CD14-positive monocyte (primary cell): ENCODE data around the gene SPSB4. TPM values are rescaled to one million over a fixed set of nuclear protein-coding genes. Genes with fewer than 3 reads are reported as not detected.

ENCODE experiments used
- DNase-seq, 3 donors: peaks; one replicate each; pipeline ENCODE4 v3.0.0-alpha.2; 2011 to 2022
- H2AFZ ChIP-seq: 2 replicates; pipeline ENCODE4 v1.6.0; 2012; ENCODE audit warnings: mild to moderate bottlenecking, low read depth, low read length, inconsistent platforms; ENCODE audit not compliant: insufficient read depth, poor library complexity, severe bottlenecking
- H3K27ac ChIP-seq, 2 donors: 1 replicate in 1 of 2; 2 replicates in 1 of 2; pipeline ENCODE4 v1.5.1; 2012 to 2013; ENCODE audit warnings: low read length in 2 of 2, control low read depth in 1 of 2, inconsistent platforms in 1 of 2, low read depth in 1 of 2, mild to moderate bottlenecking in 1 of 2
- H3K27me3 ChIP-seq, 2 donors: one replicate each; pipeline versions ENCODE4 v1.6.0 to v1.6.1; 2011 to 2013; ENCODE audit warnings: low read length in 2 of 2; ENCODE audit not compliant: control insufficient read depth in 2 of 2, insufficient read depth in 2 of 2
- H3K36me3 ChIP-seq, 2 donors: replicated peaks in 1 of 2; 1 replicate in 1 of 2; 2 replicates in 1 of 2; pipeline versions ENCODE4 v1.5.1 to v1.6.1; 2012 to 2013; ENCODE audit warnings: low read length in 2 of 2, control low read depth in 1 of 2, inconsistent platforms in 1 of 2, mild to moderate bottlenecking in 1 of 2; ENCODE audit not compliant: insufficient read depth in 2 of 2, control insufficient read depth in 1 of 2
- H3K4me1 ChIP-seq, 2 donors: 1 replicate in 1 of 2; 2 replicates in 1 of 2; pipeline versions ENCODE4 v1.5.1 to v1.6.1; 2012 to 2013; ENCODE audit warnings: low read length in 2 of 2, control low read depth in 1 of 2, inconsistent platforms in 1 of 2, mild to moderate bottlenecking in 1 of 2, moderate library complexity in 1 of 2; ENCODE audit not compliant: insufficient read depth in 2 of 2, control insufficient read depth in 1 of 2
- H3K4me2 ChIP-seq: replicated peaks from 2 replicates; pipeline ENCODE3; 2012; ENCODE audit warnings: low read length, moderate library complexity, mild to moderate bottlenecking; ENCODE audit not compliant: poor library complexity, severe bottlenecking; ENCODE audit errors: extremely low read depth
- H3K4me3 ChIP-seq, 3 experiments: fragments of 200-600 bp in 1 of 3; sonication (generic) in 1 of 3; replicated peaks in 1 of 3; 1 replicate in 2 of 3; 2 replicates in 1 of 3; pipeline ENCODE4 v1.5.1; 2011 to 2013; ENCODE audit warnings: low read length in 3 of 3, mild to moderate bottlenecking in 3 of 3, control low read depth in 2 of 3, low read depth in 2 of 3, inconsistent platforms in 1 of 3, moderate library complexity in 1 of 3
- H3K79me2 ChIP-seq: 2 replicates; pipeline ENCODE4 v1.6.0; 2012; ENCODE audit warnings: mild to moderate bottlenecking, control low read depth, inconsistent platforms, low read length, moderate library complexity; ENCODE audit not compliant: insufficient read depth
- H3K9ac ChIP-seq: 2 replicates; pipeline ENCODE4 v1.6.0; 2017; ENCODE audit warnings: low read length, mild to moderate bottlenecking; ENCODE audit not compliant: insufficient read depth, poor library complexity, severe bottlenecking
- H3K9me3 ChIP-seq, 2 donors: replicated peaks in 1 of 2; 1 replicate in 1 of 2; 2 replicates in 1 of 2; pipeline versions ENCODE4 v1.5.1 to v1.6.1; 2012 to 2013; ENCODE audit warnings: low read length in 2 of 2, control low read depth in 1 of 2; ENCODE audit not compliant: control insufficient read depth in 1 of 2, insufficient read depth in 1 of 2
- H4K20me1 ChIP-seq: 2 replicates; pipeline ENCODE4 v1.6.0; 2012; ENCODE audit warnings: mild to moderate bottlenecking, low read length, control low read depth, moderate library complexity; ENCODE audit not compliant: insufficient read depth
- H3K27ac Mint-ChIP-seq, 7 donors: one replicate each; pipeline ENCODE4 v1.8.0; 2020; ENCODE audit warnings: mild to moderate bottlenecking in 7 of 7, mixed read lengths in 7 of 7, moderate library complexity in 6 of 7, inconsistent platforms in 2 of 7
- H3K27me3 Mint-ChIP-seq, 3 donors: one replicate each; pipeline ENCODE4 v1.8.0; 2021 to 2022; ENCODE audit warnings: low read depth in 3 of 3, mild to moderate bottlenecking in 3 of 3, mixed read lengths in 3 of 3, moderate library complexity in 3 of 3, inconsistent platforms in 1 of 3
- H3K36me3 Mint-ChIP-seq, 2 donors: one replicate each; pipeline ENCODE4 v1.8.0; 2020; ENCODE audit warnings: mixed read lengths in 2 of 2, inconsistent platforms in 1 of 2, mild to moderate bottlenecking in 1 of 2
- H3K4me1 Mint-ChIP-seq: one replicate; pipeline ENCODE4 v1.8.0; 2020; ENCODE audit warnings: mild to moderate bottlenecking, mixed read lengths
- H3K4me3 Mint-ChIP-seq, 2 donors: one replicate each; pipeline ENCODE4 v1.8.0; 2020; ENCODE audit warnings: mild to moderate bottlenecking in 2 of 2, mixed read lengths in 2 of 2, moderate library complexity in 1 of 2
- H3K9me3 Mint-ChIP-seq, 7 donors: one replicate each; pipeline ENCODE4 v1.8.0; 2020 to 2022; ENCODE audit warnings: mixed read lengths in 7 of 7, mild to moderate bottlenecking in 6 of 7, moderate library complexity in 6 of 7, inconsistent platforms in 2 of 7
- CTCF ChIP-seq: fragments of 200-600 bp; IDR thresholded peaks from one replicate; pipeline ENCODE4 v1.8.0; 2022; ENCODE audit warnings: antibody characterized with exemption, mild to moderate bottlenecking
- WGBS: methylation state at CpG from one replicate; pipeline ENCODE4 v1.1.5; 2013; ENCODE audit warnings: missing lambda C conversion rate; ENCODE audit not compliant: insufficient coverage; 5-methylcytosine and 5-hydroxymethylcytosine counted together
- intact Hi-C, 2 donors: fragments of 100-400 bp; cut with micrococcal nuclease; formaldehyde crosslinking; loops; one replicate each; pipeline versions ENCODE4 v1.15.0 to v1.15.1; 2023
- polyA plus RNA-seq, 3 donors: library from polyadenylated mRNA; depleted of rRNA in 1 of 3; unstranded in 2 of 3; stranded (reverse) in 1 of 3; fragments of 300-500 nt in 2 of 3; fragments of >200 nt in 1 of 3; fragmentation: Illumina TruSeq in 2 of 3; gene quantifications; 1 replicate in 2 of 3; 2 replicates in 1 of 3; pipeline ENCODE4 v1.2.3, GENCODE V29; 2012 to 2021

Gene SPSB4
- polyA plus RNA-seq, 3 donors, result not detected

DNA sequence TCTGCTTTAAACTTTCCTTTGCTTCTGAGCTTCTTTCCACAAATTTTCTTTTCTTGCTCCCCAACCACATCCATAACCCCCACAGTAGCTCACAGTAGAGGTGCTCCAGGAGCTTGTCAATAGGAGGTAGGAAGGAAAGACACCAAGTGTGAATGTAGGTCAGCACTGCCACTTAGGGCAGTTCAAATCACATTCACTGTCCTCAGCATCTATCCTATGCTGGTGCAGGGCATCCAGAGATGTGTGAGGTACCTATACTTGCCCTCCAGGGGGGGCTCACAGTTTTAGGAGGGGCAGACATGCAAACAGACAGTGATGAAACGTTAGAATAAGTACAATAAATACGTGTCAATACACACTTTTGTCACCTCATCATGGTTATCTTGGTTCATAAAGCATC lies 1.5 kb upstream of the SPSB4 start:
- Histone ChIP-seq H3K27ac (no peak overlapping the region), H2AFZ (no peak overlapping the region), H3K4me3 (no peak overlapping the region), H3K4me1 (peaks cover 5 to 14% of the 10 kb centered on the region in 2 donors), H3K36me3 (no peaks in the 10 kb centered on the region), H3K27me3 (peaks cover 50 to 65% of the 10 kb centered on the region in 2 donors), H3K9me3 (peaks cover 0 to 10% of the 10 kb centered on the region in 2 donors), H3K4me2 (no peak overlapping the region), H4K20me1 (no peaks in the 10 kb centered on the region), H3K79me2 (no peaks in the 10 kb centered on the region), H3K9ac (no peak overlapping the region)
- no CpG with 5 or more reads among the region's 2 CpGs for WGBS
- TF ChIP-seq CTCF, result no peak
- no peak for DNase-seq
- H3K27ac Mint-ChIP-seq, result no peak overlapping the region
- intact Hi-C loops, result no loop called here
- peak overlapping the region in 1 of 2 donors; percentile 61 for H3K4me3 Mint-ChIP-seq
- peaks cover 13% of the 10 kb centered on the region for H3K4me1 Mint-ChIP-seq
- H3K36me3 Mint-ChIP-seq, result no peaks in the 10 kb centered on the region
- peaks cover 0 to 10% (median 0%) of the 10 kb centered on the region in 7 donors for H3K9me3 Mint-ChIP-seq
- H3K27me3 Mint-ChIP-seq, result peaks cover 56 to 73% (median 65%) of the 10 kb centered on the region in 3 donors

DNA sequence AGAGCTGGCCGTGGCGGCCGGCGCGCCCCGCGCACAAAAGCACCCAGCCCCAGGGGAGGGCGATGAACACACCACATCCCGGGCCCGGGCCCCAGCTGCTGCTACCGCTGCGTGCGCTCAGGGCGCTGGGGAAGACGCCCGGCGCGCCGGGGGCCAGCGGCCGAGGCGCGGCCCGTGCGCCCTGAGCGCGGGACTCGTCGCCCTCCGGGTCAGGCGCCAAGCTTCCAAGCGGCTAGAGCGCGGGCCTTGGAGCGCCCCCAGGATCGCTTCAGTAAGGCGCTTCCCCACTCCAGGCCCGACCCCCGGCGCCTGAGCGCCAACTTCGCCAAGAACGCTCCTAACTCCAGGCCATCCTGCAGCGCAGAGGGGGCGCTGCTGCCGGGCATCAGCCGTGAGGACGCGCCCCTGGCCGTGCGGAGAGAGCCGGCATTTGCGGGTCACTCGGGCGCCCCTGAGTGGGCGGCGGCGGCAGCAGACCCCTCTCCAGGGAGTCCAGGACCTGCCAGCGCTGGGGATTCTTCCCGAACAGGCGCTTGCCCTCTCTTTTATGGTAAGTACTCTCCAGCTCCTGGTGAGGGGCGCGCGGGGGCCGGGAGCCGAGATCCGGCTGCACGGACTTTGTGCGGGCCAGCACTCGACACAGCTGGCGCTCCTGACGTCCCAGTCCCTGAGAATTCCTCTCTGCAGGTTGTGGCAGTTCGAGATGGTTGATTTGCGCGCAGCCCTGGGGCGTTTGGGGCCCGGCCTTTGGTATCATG lies 475 bp downstream of the SPSB4 start:
- Histone ChIP-seq H3K36me3 (no peaks in the 10 kb centered on the region), H3K79me2 (no peaks in the 10 kb centered on the region), H3K4me3 (peak overlapping the region in 1 of 3 experiments; percentile 65), H3K27ac (no peak overlapping the region), H3K9me3 (peaks cover 0 to 10% of the 10 kb centered on the region in 2 donors), H3K4me2 (peak overlapping the region; percentile 68), H3K4me1 (peaks cover 5 to 14% of the 10 kb centered on the region in 2 donors), H2AFZ (peak overlapping the region; percentile 35), H4K20me1 (no peaks in the 10 kb centered on the region), H3K27me3 (peaks cover 46 to 67% of the 10 kb centered on the region in 2 donors), H3K9ac (no peak overlapping the region)
- Mint-ChIP-seq H3K4me1 (peaks cover 13% of the 10 kb centered on the region), H3K36me3 (no peaks in the 10 kb centered on the region), H3K27me3 (peaks cover 62 to 85% (median 74%) of the 10 kb centered on the region in 3 donors), H3K4me3 (peak overlapping the region in 1 of 2 donors; percentile 79), H3K9me3 (peaks cover 0 to 10% (median 0%) of the 10 kb centered on the region in 7 donors), H3K27ac (no peak overlapping the region)
- intact Hi-C loops, result no loop called here
- under 1% methylated on average over 77 of the region's 77 CpGs for whole genome bisulfite sequencing
- TF ChIP-seq CTCF, result no peak
- DNase-seq, result no peak
